A549 (cell line): ENCODE data around the gene OLFM3.

ENCODE experiments used
- CBX8 ChIP-seq: fragments of 200-600 bp; sonication (generic); IDR thresholded peaks from 2 replicates; pipeline ENCODE4 v1.6.1; 2016
- CHD4 ChIP-seq: fragments of 200-600 bp; sonication (generic); IDR thresholded peaks from 2 replicates; pipeline ENCODE4 v1.6.1; 2016; ENCODE audit warnings: antibody characterized with exemption, mild to moderate bottlenecking, borderline replicate concordance
- CTCF ChIP-seq: fragments of >200 bp; sonication (Bioruptor Twin); formaldehyde crosslinking; IDR thresholded peaks from 3 replicates; pipeline ENCODE4 v1.5.1; 2016
- EP300 ChIP-seq, 2 experiments: fragments of >200 bp; sonication (Bioruptor Twin); formaldehyde crosslinking; IDR thresholded peaks; 2 replicates in 1 of 2; 3 replicates in 1 of 2; pipeline ENCODE4 v1.6.1; 2016 to 2017
- POLR2A ChIP-seq: IDR thresholded peaks from 2 replicates; pipeline ENCODE4 v1.6.1; 2012; ENCODE audit warnings: mild to moderate bottlenecking, low read length
- RAD21 ChIP-seq, 2 experiments: fragments of >200 bp in 1 of 2; sonication (Bioruptor Twin) in 1 of 2; formaldehyde crosslinking in 1 of 2; IDR thresholded peaks in 1 of 2; conservative IDR thresholded peaks in 1 of 2; 2 replicates in 1 of 2; 3 replicates in 1 of 2; pipeline ENCODE4 v1.6.1; 2012 to 2018; ENCODE audit warnings: inconsistent platforms in 1 of 2
- RFX5 ChIP-seq: fragments of 450-650 bp; IDR thresholded peaks from 2 replicates; pipeline ENCODE4 v1.7.1; 2014; ENCODE audit warnings: antibody characterized with exemption, mild to moderate bottlenecking, moderate library complexity
- ZSCAN20 ChIP-seq: fragments of 250-450 bp; sonication (Bioruptor Pico); IDR thresholded peaks from 2 replicates; pipeline ENCODE4 v1.8.0; 2022; ENCODE audit warnings: mild to moderate bottlenecking, moderate library complexity
- TF ChIP-seq, protein P1 (sequence below): fragments of 200-600 bp; sonication (generic); IDR thresholded peaks from 2 replicates; pipeline ENCODE4 v1.6.1; 2016; ENCODE audit warnings: antibody characterized with exemption, mild to moderate bottlenecking, moderate library complexity

DNA sequence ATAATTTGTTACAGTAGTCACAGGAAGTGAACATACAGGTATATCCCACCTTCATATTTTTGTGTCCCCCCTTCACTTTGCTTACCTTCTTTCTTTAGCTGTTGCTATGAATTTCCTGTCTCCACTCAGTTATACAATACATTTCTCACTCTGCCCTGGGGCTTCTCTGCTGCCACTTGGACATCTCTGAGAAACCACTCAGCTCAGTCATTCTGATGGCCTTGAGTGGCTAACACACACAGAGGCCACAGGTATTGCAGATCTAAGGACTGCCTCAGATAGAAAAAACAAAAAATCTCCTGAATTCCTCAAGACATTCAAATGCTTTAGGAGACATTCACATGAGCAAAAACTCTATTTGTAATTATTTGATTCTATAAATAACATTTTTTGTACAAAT is 87.7 kb downstream of the OLFM3 start:
- TF ChIP-seq CTCF (no peak), RFX5 (no peak), ZSCAN20 (CRISPR knock-in tag) (no peak), RAD21 (conservative IDR thresholded peaks at IDR 0.05 in 1 of 2, IDR thresholded peaks at IDR 0.05 in 1 of 2) (no peak), POLR2A (no peak), EP300 (IDR thresholded peaks at IDR 0.05) (no peak), CBX8 (no peak), CHD4 (no peak)
- TF ChIP-seq, protein P1, sequence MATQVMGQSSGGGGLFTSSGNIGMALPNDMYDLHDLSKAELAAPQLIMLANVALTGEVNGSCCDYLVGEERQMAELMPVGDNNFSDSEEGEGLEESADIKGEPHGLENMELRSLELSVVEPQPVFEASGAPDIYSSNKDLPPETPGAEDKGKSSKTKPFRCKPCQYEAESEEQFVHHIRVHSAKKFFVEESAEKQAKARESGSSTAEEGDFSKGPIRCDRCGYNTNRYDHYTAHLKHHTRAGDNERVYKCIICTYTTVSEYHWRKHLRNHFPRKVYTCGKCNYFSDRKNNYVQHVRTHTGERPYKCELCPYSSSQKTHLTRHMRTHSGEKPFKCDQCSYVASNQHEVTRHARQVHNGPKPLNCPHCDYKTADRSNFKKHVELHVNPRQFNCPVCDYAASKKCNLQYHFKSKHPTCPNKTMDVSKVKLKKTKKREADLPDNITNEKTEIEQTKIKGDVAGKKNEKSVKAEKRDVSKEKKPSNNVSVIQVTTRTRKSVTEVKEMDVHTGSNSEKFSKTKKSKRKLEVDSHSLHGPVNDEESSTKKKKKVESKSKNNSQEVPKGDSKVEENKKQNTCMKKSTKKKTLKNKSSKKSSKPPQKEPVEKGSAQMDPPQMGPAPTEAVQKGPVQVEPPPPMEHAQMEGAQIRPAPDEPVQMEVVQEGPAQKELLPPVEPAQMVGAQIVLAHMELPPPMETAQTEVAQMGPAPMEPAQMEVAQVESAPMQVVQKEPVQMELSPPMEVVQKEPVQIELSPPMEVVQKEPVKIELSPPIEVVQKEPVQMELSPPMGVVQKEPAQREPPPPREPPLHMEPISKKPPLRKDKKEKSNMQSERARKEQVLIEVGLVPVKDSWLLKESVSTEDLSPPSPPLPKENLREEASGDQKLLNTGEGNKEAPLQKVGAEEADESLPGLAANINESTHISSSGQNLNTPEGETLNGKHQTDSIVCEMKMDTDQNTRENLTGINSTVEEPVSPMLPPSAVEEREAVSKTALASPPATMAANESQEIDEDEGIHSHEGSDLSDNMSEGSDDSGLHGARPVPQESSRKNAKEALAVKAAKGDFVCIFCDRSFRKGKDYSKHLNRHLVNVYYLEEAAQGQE: no peak
